GM18520 (cell line): Measurements from ENCODE around the gene ZNF331.

ENCODE experiments used
- ATAC-seq: cut with Tn5 transposase; IDR thresholded peaks from one replicate; pipeline ENCODE4 v1.9.1; 2021; ENCODE audit not compliant: unreplicated experiment

The ZNF331 gene

DNA sequence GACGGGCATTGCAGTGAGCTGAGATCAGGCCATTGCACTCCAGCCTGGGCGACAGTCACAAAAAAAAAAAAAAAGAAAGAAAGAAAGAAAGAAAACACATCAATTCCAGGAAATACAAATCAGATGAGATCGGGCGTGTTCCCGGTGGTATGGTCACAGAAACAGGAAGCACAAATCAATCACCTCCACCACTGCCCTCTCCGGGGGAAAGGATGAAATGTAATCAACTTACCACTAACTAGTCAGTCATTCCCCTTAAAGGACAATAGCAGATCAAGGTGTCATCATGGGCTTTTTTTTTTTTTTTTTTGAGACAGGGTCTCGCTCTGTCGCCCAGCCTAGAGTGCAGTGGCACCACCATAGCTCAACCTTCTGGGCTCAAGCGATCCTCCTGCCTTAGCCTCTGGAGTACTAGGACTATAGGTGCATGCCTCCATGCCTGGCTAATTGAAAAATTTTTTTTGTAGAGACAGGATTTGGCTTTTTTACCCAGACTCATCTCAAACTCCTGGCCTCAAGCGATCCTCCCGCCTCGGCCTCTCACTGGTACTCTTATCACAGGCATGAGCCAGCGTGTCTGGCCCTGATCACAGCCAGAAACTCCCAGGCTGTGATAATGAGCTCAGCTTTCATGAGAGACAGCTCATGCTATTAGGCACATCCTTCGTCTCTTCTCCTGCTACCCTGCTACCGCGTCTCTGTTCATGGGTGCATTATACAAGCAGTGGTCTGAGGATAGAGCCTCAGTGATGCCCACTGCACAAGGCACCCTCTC, 87.0 kb downstream of the ZNF331 start:
- no peak for ATAC-seq

- ATAC-seq: no peak
Observed at GRCh38 chr19:53626486-53626885, 88.5 kb downstream of the ZNF331 start.

GRCh38 chr19:53626976-53627375, 89.0 kb downstream of the ZNF331 start:
- no peak for ATAC-seq
